ENCODE measurements around the gene C10orf90. TPM values are rescaled to one million over a fixed set of nuclear protein-coding genes. Genes with fewer than 3 reads are reported as not detected.

Gene C10orf90
- polyA plus RNA-seq, 3 donors: not detected

DNA sequence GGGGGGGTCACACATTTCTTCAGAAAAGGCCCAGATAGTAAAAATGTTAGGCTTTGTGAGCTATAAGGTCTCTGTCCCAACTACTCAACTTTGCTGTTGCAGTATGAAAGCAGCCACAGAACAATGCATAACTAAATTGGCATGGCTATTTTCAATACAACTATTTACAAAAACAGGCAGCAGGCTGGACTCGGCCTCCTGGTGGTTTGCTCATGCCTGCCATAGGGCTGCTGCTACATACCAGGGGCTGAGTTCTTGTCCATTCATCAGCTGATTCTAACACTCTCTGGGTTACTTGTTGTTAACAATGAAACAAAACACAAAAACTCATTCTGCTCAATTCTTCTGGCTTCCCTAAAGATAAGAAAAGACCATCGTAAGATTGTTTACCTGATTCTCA lies 172.8 kb downstream of the C10orf90 start:
- no peak overlapping the region for H3K4me2 ChIP-seq (replicated peaks; ENCODE audit: extremely low read depth, low read length, poor library complexity, severe bottlenecking)
- no peaks in the 10 kb centered on the region for H3K4me1 ChIP-seq (ENCODE audit: control insufficient read depth in 1 of 2, insufficient read depth in 2 of 2, low read length in 2 of 2)
- H2AFZ ChIP-seq (ENCODE audit: insufficient read depth, low read depth, low read length, poor library complexity, severe bottlenecking): no peak overlapping the region
- H3K79me2 ChIP-seq (ENCODE audit: insufficient read depth, low read length): no peaks in the 10 kb centered on the region
- H3K9me3 ChIP-seq (replicated peaks in 1 of 2; ENCODE audit: control insufficient read depth in 1 of 2, insufficient read depth in 1 of 2, low read length in 2 of 2): no peaks in the 10 kb centered on the region
- no peaks in the 10 kb centered on the region for H3K27me3 ChIP-seq (ENCODE audit: control insufficient read depth in 2 of 2, insufficient read depth in 2 of 2, low read length in 2 of 2)
- intact Hi-C loops (cut with micrococcal nuclease): no loop called here
- Mint-ChIP-seq H3K9me3 (peaks cover 0 to 2% (median 0%) of the 10 kb centered on the region in 7 donors), H3K36me3 (no peaks in the 10 kb centered on the region), H3K4me1 (no peaks in the 10 kb centered on the region), H3K27ac (no peak overlapping the region), H3K4me3 (no peak overlapping the region), H3K27me3 (ENCODE audit: low read depth in 3 of 3) (peaks cover 0 to 1% (median 0%) of the 10 kb centered on the region in 3 donors)
- DNase-seq: no peak
- no peak overlapping the region for H3K27ac ChIP-seq (ENCODE audit: low read depth in 1 of 2, low read length in 2 of 2)
- H3K36me3 ChIP-seq (replicated peaks in 1 of 2; ENCODE audit: control insufficient read depth in 1 of 2, insufficient read depth in 2 of 2, low read length in 2 of 2): no peaks in the 10 kb centered on the region
- H3K4me3 ChIP-seq (replicated peaks in 1 of 3; ENCODE audit: low read depth in 2 of 3, low read length in 3 of 3): no peak overlapping the region
- H3K9ac ChIP-seq (ENCODE audit: insufficient read depth, low read length, poor library complexity, severe bottlenecking): no peak overlapping the region
- WGBS (ENCODE audit: insufficient coverage): 57% methylated on average over 1 of the region's 2 CpGs
- TF ChIP-seq, protein P1, sequence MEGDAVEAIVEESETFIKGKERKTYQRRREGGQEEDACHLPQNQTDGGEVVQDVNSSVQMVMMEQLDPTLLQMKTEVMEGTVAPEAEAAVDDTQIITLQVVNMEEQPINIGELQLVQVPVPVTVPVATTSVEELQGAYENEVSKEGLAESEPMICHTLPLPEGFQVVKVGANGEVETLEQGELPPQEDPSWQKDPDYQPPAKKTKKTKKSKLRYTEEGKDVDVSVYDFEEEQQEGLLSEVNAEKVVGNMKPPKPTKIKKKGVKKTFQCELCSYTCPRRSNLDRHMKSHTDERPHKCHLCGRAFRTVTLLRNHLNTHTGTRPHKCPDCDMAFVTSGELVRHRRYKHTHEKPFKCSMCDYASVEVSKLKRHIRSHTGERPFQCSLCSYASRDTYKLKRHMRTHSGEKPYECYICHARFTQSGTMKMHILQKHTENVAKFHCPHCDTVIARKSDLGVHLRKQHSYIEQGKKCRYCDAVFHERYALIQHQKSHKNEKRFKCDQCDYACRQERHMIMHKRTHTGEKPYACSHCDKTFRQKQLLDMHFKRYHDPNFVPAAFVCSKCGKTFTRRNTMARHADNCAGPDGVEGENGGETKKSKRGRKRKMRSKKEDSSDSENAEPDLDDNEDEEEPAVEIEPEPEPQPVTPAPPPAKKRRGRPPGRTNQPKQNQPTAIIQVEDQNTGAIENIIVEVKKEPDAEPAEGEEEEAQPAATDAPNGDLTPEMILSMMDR (IDR thresholded peaks at IDR 0.05): no peak
- no peaks in the 10 kb centered on the region for H4K20me1 ChIP-seq (ENCODE audit: insufficient read depth, low read length)

DNA sequence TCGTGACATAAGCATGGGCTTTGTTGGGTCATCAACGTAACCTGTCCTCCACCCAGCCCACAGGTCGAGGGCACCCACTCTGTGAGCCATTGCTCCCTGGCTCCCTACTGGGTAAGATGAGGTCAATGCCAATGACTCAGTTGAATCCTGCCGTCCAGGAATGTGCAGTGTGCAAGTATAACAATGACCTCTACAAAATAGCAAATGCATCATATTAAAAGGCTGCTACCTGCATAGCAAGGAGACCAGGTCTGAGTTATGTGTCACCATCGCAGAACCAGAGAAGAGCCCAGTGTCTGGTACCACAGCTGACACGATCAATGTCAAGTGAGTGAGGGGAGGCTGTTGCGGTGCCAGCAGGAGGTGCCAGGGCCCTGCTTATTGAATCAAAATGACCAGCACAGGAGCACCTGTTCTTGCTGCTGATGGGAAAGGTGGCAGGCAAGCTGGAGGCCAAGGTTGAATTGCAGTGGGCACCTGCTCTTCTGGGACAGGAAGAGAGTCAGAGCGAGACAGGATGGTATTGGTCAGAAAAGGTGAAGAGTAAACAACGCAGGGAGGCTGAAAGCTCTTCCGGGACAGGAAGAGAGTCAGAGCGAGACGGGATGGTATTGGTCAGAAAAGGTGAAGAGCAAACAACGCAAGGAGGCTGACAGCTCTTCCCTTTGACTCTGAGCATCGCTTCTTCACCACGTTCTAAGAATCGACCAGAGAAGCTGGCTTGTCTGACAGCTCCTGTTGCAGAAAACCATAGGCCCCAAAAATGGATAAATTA lies 173.5 kb downstream of the C10orf90 start:
- Mint-ChIP-seq H3K4me1 (no peaks in the 10 kb centered on the region), H3K4me3 (no peak overlapping the region), H3K27ac (peak overlapping the region in 1 of 7 donors; percentile 41), H3K9me3 (peaks cover 0 to 2% (median 0%) of the 10 kb centered on the region in 7 donors), H3K27me3 (ENCODE audit: low read depth in 3 of 3) (peaks cover 0 to 1% (median 0%) of the 10 kb centered on the region in 3 donors), H3K36me3 (no peaks in the 10 kb centered on the region)
- Histone ChIP-seq H3K27ac (ENCODE audit: low read depth in 1 of 2, low read length in 2 of 2) (no peak overlapping the region), H3K4me2 (replicated peaks; ENCODE audit: extremely low read depth, low read length, poor library complexity, severe bottlenecking) (no peak overlapping the region), H3K4me1 (ENCODE audit: control insufficient read depth in 1 of 2, insufficient read depth in 2 of 2, low read length in 2 of 2) (no peaks in the 10 kb centered on the region), H3K27me3 (ENCODE audit: control insufficient read depth in 2 of 2, insufficient read depth in 2 of 2, low read length in 2 of 2) (no peaks in the 10 kb centered on the region), H3K4me3 (replicated peaks in 1 of 3; ENCODE audit: low read depth in 2 of 3, low read length in 3 of 3) (no peak overlapping the region), H2AFZ (ENCODE audit: insufficient read depth, low read depth, low read length, poor library complexity, severe bottlenecking) (no peak overlapping the region), H3K36me3 (replicated peaks in 1 of 2; ENCODE audit: control insufficient read depth in 1 of 2, insufficient read depth in 2 of 2, low read length in 2 of 2) (no peaks in the 10 kb centered on the region), H3K9ac (ENCODE audit: insufficient read depth, low read length, poor library complexity, severe bottlenecking) (no peak overlapping the region), H4K20me1 (ENCODE audit: insufficient read depth, low read length) (no peaks in the 10 kb centered on the region), H3K79me2 (ENCODE audit: insufficient read depth, low read length) (no peaks in the 10 kb centered on the region), H3K9me3 (replicated peaks in 1 of 2; ENCODE audit: control insufficient read depth in 1 of 2, insufficient read depth in 1 of 2, low read length in 2 of 2) (no peaks in the 10 kb centered on the region)
- TF ChIP-seq, protein P1 (IDR thresholded peaks at IDR 0.05): no peak
- WGBS (ENCODE audit: insufficient coverage): 87% methylated on average over 14 of the region's 16 CpGs
- no peak for DNase-seq
- intact Hi-C loops (cut with micrococcal nuclease): no loop called here
